Activated CD4-positive, alpha-beta T cell treated with anti-CD3 and anti-CD28 coated beads, Interleukin-2, amount 50 U/mL, for 4 hours (primary cell): ENCODE data around the gene MORC1.

Experiments used
- DNase-seq, 2 experiments: peaks; one replicate each; pipeline ENCODE4 v3.0.0-alpha.2; 2020

The MORC1 gene

GRCh38 chr3:109025896-109026295 lies 92.0 kb downstream of the MORC1 start:
- DNase-seq: no peak

DNA sequence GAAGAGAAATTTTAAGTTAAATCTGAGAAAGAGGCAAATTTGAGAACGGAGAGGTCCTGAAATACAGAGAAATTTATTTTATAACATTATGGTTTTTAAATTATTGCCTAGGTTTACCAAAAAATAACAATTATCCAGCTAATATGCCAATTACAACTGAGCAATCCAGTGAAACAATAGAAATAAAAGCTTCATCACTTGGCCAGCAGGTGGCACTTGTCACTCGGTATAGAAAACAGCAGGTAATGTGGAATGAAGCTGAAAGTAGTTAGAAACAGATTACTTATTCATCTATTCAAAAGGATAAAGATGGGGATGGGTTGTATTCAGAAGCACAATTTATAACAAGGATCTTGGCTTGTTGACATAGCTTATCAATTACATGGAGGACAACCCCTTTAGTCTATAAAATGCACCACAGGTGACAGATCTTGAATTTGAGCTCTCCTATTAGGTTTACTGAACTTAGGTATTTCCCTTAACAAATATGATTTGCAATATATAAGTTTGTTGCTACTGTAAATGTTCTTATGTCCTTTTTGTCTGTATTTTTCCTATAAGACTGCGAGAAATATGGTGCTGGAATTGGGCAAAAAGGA lies 94.2 kb downstream of the MORC1 start:
- peak; percentile 6 to 9 for DNase-seq

DNA sequence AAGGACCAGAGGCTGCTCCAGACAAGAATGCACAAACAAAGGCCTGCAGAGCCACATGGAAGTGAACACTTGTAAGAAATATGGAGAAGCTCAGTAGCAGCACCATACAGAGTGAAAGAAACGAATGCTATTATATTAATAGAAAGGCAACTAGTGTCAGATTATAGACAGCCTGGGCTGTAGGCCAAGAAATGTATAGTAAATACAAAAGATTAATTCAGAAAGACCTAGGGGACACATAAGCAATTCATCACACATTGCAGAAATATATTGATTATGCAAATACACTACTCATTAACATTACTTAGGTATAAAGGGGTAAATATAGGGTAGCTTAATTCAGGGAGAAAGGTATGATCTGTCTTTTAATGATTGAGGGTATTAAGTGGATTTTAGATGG lies 94.8 kb downstream of the MORC1 start:
- no peak for DNase-seq

GRCh38 chr3:109021556-109021955 lies 96.4 kb downstream of the MORC1 start:
- DNase-seq: no peak

GRCh38 chr3:109018828-109019227 lies 99.1 kb downstream of the MORC1 start:
- no peak for DNase-seq

DNA sequence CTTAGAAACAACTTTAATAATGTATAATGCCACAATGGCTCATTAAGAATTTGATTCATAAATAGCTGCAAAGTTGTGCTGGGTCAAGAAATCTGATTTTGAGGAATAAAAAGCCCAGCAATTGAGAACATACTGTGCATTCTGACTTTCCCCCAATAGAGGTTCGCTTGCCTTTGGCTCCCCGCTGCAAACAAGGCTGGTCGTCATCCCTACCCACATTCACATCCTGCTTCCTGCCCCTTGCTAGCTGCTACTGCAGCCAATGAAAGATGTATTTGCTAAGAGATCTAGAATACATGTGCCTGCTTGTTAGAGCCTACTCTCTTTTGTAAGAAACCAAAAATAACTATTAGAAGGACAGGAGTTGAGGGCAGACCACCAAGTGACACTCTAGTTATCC lies 112.5 kb downstream of the MORC1 start:
- no peak for DNase-seq

DNA sequence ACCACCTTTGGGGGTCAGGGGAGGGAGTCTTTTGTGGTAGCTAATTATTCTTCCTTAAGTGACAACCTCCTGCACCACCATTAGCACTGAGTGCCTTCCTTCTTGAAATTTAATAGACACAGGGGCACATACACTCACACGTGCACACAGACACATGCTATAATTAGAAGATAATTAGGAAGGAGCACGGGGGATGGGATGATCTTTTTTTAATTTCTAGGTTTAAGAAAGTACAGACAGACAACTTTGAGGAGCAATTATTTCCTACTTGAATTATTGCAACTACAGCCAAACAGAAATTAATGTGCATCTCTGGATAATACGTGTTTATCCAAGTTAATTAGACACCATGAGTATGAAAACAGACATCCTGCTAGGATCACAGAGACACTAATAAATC lies 119.5 kb downstream of the MORC1 start:
- DNase-seq: no peak

GRCh38 chr3:108985844-108986243 lies 132.1 kb downstream of the MORC1 start:
- DNase-seq: no peak

- no peak for DNase-seq
Observed at GRCh38 chr3:108983051-108983450, 134.9 kb downstream of the MORC1 start.

GRCh38 chr3:108976058-108976457 lies 141.9 kb downstream of the MORC1 start:
- no peak for DNase-seq

DNA sequence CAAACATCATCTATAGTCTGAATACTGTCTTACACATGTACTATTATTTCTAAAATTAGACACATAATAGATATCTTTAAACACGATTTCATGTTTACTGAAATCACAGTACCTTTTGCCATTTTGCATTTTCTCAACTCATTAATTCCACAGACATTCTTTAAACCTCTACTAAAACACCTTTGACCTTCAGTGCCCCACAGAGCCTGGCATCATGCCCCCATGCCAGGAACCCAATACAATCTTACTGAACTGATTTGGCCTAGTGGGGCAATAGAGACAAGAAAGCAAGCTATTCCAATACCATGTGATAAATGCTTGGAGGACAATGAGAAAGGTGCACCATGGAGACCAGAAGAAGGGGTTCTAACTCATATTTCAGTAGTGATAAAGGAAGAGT lies 144.9 kb downstream of the MORC1 start:
- no peak for DNase-seq

- DNase-seq: no peak
Observed at GRCh38 chr3:108972482-108972881, 145.5 kb downstream of the MORC1 start.

DNA sequence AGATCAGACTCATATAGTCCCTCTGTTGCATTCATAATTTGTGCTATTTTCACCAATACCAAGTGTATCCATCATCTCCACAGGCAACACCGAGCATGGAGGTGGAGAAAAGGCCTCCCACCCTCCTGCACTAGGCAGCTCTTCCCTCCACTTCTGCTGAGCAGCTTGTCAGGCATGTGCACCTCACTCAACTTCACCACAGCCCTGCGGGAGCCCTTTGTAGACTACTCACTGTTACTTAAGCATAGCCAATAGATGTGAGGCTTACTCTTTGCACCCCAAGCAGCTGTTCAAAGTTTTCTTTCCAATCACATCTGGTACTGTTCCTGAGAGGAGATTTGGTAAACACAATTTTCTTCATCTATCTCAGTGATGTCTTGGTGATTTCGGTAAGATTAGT lies 147.4 kb downstream of the MORC1 start:
- DNase-seq: no peak

DNA sequence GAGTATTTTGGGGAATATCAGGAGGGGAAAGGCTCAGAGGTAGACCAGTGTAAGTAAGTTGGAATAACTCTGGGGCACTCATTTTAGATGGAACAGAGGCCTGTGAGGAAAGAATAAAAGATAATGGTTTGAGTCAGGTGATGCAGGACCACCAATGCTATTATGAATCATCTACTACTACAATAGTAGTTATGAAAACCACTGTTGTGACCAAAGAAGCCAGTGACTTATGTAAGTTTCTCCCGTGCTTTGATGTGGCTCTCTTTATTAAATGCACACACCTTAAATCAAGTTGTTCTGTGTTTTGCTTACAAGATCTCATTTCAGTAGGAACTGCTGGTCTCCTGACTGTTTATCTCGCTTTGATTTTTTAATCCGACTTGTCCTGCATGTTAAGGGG lies 151.2 kb downstream of the MORC1 start:
- DNase-seq: no peak

DNA sequence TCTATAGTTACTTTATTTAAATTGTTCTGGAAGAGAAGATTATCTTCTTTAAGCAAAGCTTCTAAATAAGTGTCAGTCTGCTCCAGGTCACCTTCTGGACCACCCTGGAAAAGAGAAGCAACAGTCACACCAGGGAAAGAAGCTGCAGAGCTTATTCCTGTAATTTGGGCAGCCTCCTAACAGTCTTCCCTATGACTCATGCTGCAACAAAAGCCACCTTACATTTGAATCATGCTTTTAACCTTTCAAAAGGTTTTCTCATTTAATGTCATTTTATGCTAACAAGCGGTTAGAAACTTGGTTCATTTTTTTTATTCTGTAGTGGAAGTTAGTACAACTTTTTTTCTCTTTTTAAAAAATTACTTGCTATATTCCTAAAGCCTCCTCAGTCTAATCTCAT lies 158.9 kb downstream of the MORC1 start:
- DNase-seq: no peak

DNA sequence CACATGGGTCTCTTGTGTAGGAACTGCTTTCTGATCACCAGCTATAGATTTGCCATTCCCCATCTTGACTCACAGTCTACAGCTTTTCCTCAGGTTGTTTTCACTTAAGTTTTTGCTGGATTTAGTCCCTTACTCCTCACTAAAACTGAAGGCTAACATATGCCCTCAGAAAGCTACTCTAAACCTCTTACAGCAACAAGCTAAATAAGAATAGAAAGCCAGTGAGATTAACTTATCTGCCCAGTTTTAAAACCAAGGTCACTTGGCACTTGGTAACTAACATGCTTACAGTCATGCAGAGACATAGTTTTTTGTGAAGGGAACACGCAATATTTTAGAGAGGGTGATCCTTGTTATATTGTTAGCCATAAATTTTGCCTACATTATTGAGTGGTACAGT lies 164.2 kb downstream of the MORC1 start, which contains the start of gene GUCA1C:
TSS of gene GUCA1C (minus strand) at position 180 of the 400 bp plus-strand sequence. CDS start at position 63, 117 bp downstream.
- no peak for DNase-seq

DNA sequence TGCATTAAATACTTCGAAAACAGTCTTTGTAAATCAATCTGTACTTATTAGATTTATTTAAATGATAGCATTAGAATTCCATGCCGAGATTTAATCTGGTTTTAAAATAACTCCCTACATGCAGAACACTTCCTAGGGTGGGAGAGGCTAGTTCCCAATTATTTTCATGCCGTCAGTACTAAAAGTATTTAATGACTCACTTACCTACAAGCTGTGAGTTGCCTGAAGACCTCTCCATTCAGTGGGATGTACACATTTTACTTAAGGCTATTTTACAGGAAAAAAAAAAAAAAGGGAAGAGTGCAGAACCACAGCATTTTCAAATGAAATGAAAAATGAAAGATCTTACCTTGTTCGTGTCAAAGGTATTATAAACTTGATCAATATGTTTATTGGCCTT lies 164.7 kb downstream of the MORC1 start:
- DNase-seq: no peak

DNA sequence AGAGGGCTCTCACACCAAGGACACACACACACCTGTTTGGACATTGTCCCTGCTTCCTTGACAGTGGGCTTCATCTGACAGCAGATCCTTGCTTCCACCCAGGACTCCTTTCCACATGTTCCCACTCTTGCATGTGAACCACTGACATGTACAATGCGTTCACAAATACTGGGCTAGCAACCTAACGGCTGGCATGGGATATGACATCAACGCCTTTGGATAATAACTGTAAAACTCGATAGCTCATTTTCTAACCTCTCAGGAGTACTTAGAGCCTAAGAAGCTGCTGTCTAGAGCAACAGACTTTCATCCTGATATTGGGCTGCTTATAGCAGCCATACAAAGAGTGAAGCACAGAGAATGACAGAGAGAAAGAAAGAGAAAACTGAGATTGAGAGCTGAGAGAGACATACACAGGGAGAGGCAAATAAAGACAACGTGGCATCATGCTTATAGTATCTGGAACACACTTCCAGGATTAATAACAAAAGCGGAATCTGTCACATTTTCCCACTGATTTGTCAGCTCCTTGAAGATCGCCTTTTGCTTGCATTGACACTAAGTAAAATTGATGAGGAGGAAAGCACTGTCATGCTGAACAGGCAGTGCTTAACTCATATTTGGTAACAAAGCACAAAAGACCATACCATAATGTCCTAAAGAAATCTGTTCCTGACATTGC lies 166.0 kb downstream of the MORC1 start:
- DNase-seq: no peak

DNA sequence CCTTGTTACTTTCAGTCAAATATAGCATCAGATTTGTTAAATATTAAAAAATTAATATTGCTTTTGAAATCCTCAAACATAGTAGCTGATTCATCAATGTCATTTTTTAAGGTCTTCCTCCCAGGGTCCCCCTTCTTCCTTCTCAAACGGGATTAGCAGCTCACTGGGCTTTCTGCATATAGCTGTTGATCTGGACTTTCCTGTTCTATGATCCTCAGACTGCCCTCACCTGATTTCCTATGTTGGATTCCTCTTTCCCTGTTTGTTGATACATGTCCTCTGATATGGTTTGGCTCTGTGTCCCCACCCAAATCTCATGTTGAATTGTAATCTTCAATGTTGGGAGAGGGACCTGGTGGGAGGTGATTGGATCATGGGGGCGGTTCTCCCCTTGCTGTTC lies 170.1 kb downstream of the MORC1 start:
- no peak for DNase-seq

GRCh38 chr3:108946292-108947285 lies 171.3 kb downstream of the MORC1 start:
- no peak for DNase-seq

DNA sequence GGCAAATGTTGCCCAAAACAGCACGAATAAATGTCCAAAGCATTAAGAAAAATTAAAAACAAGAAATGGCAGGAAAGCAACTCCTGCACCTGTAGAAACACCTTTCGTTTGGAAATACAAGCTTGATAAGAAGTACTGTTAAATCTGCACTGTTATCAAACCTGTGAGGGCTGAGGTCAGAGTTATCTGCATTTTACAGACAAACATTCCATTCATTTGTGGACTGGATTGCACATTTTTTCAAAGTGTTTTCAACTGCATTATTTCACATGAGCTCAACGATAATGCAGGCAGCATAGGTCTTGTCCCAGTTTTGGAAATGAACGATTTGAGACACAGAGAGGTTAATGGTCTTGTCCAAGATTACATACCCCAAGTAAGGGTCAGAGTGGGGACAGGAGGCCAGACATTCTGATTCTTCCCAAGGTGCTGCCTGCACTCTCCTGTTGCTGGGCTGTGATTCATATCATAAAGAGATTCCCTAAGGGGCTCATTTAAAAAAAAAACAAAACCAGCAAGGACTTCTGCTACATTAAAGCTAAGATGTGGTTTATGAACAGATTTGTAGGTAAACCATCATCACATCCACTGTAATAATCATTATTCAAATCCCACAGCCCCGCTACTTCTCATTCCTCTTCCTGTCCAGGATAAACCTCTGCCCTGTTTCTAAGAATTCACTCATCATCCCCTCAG lies 177.2 kb downstream of the MORC1 start:
- no peak for DNase-seq

DNA sequence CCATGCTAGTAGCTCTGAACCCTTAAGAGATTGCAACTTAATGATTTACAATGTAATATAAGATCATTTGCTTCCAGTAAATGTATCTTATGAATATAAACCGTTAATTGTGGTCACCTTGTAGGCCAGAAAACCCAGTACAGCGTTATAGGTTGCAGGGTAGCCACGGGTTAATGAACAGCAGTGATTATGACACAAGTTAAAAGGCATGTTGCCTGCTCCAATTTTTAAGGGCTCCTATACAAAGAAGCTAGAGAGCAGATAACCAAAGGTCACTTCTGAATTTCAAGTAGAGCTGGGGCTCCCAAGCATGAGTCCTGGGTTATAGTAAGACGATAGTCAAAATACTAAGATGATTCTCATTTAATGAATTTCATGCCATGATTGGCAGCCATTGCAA lies 177.8 kb downstream of the MORC1 start:
- no peak for DNase-seq
